Fibroblast of pulmonary artery (primary cell): ENCODE measurements around the gene GRK4.

ENCODE experiments used
- DNase-seq: peaks from one replicate; pipeline ENCODE4 v3.0.0-alpha.2; 2010; ENCODE audit warnings: low read depth
- H3K4me3 ChIP-seq: replicated peaks from 2 replicates; pipeline ENCODE4 v1.5.1; 2011; ENCODE audit warnings: low read depth, mild to moderate bottlenecking, control low read depth, low read length, moderate library complexity
- TF ChIP-seq, protein P1 (sequence below): IDR thresholded peaks from 2 replicates; pipeline ENCODE4 v1.5.1; 2011; ENCODE audit warnings: mild to moderate bottlenecking, control low read depth, low read length, inconsistent platforms; ENCODE audit errors: missing control alignments

The GRK4 gene

DNA sequence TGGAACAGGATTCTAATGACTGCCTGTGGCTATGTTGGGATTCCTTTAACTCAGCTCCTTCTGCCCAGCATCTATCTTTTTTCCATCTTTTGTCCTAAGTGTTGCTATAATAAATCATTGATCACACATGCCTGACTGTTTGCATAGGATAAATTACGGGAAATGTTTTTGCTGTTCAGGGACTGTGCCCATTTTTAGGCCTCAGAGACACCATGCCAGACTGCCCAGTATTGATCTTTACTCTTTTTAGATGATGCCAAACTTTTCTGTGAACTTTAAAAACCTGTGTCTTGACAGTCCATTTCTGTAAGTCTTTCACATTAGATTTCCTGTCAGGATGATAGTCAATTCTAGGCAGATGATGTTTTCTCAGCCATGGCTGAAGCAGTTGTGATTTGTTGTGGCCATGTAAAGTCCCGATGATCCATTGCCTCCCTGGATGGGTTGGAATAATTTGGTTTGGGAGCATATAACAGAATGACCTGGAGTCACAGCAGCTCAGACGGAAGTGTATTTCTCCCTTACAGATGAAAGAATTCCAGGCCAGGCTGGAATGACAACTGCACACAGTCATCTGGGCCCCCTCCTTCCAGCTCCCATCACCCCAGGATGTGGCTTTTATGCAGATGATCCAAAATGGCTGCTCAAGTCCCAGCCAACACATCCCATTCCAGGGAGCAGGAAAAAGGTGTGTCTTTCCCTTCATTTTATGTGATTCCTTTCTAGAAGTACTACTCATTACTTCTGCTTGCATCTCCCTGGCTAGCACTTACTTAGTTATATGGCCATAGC, 107.5 kb downstream of the GRK4 start:
- no peak overlapping the region for H3K4me3 ChIP-seq
- TF ChIP-seq, protein P1, sequence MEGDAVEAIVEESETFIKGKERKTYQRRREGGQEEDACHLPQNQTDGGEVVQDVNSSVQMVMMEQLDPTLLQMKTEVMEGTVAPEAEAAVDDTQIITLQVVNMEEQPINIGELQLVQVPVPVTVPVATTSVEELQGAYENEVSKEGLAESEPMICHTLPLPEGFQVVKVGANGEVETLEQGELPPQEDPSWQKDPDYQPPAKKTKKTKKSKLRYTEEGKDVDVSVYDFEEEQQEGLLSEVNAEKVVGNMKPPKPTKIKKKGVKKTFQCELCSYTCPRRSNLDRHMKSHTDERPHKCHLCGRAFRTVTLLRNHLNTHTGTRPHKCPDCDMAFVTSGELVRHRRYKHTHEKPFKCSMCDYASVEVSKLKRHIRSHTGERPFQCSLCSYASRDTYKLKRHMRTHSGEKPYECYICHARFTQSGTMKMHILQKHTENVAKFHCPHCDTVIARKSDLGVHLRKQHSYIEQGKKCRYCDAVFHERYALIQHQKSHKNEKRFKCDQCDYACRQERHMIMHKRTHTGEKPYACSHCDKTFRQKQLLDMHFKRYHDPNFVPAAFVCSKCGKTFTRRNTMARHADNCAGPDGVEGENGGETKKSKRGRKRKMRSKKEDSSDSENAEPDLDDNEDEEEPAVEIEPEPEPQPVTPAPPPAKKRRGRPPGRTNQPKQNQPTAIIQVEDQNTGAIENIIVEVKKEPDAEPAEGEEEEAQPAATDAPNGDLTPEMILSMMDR = no peak
- DNase-seq = no peak

GRCh38 chr4:3071811-3072210, 108.4 kb downstream of the GRK4 start:
- no peak overlapping the region for H3K4me3 ChIP-seq
- TF ChIP-seq, protein P1 = no peak

GRCh38 chr4:3073158-3074077, 110.0 kb downstream of the GRK4 start:
- peak overlapping the region; percentile 62 for H3K4me3 ChIP-seq
- DNase-seq = no peak
- TF ChIP-seq, protein P1 = no peak

More at GRCh38 chr4:3071811-3072210, 108.4 kb downstream of the GRK4 start:
- no peak for DNase-seq

DNA sequence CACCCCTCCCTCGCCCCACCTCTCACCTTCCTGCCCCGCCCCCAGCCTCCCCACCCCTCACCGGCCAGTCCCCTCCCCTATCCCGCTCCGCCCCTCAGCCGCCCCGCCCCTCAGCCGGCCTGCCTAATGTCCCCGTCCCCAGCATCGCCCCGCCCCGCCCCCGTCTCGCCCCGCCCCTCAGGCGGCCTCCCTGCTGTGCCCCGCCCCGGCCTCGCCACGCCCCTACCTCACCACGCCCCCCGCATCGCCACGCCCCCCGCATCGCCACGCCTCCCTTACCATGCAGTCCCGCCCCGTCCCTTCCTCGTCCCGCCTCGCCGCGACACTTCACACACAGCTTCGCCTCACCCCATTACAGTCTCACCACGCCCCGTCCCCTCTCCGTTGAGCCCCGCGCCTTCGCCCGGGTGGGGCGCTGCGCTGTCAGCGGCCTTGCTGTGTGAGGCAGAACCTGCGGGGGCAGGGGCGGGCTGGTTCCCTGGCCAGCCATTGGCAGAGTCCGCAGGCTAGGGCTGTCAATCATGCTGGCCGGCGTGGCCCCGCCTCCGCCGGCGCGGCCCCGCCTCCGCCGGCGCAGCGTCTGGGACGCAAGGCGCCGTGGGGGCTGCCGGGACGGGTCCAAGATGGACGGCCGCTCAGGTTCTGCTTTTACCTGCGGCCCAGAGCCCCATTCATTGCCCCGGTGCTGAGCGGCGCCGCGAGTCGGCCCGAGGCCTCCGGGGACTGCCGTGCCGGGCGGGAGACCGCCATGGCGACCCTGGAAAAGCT, 110.9 kb downstream of the GRK4 start, which contains the start of the genes HTT and HTT-AS:
HTT (plus strand) TSS at position 604 of the 768 bp plus-strand sequence; CDS start at position 749, 145 bp downstream.
HTT-AS (minus strand) TSS at position 461 of the 768 bp plus-strand sequence.
- TF ChIP-seq, protein P1 = no peak
- peak within 1 kb of the TSS; percentile 91 for H3K4me3 ChIP-seq
- DNase-seq = peak; percentile 95

- TF ChIP-seq, protein P1 = no peak
- H3K4me3 ChIP-seq = peak overlapping the region; percentile 91
- peak; percentile 53 for DNase-seq
Observed at GRCh38 chr4:3074846-3075651, 111.7 kb downstream of the GRK4 start.

- peak overlapping the region; percentile 91 for H3K4me3 ChIP-seq
- TF ChIP-seq, protein P1 = no peak
- no peak for DNase-seq
Observed at GRCh38 chr4:3075652-3075981, 112.2 kb downstream of the GRK4 start.
